HCT116 (cell line): Measurements from ENCODE around the gene RAB31. TPM values are rescaled to one million over a fixed set of nuclear protein-coding genes. Genes with fewer than 3 reads are reported as not detected.

Source experiments
- ATAC-seq: fragments of 200-7000 bp; cut with Tn5 transposase; 2 replicates; pipeline ENCODE4 v1.9.1; 2020; ENCODE audit warnings: mild to moderate bottlenecking, moderate library complexity
- BruUV-seq: library from RNA; stranded (reverse); fragments of 400-500 nt; replicated peaks from 2 replicates; lab custom pipeline; 2021; lab: Mats Ljungman, UMichigan
- CTCF ChIA-PET: fragments of 300-600 bp; sonication (Branson Sonifier 250); formaldehyde crosslinking; loops from one replicate; lab custom pipeline; 2021; ENCODE audit warnings: antibody characterized with exemption; lab: Charles Lee
- POLR2A ChIA-PET: fragments of 300-600, 350-600 bp; sonication (Branson Sonifier 250); formaldehyde crosslinking; loops from one replicate; lab custom pipeline; 2021; ENCODE audit warnings: antibody characterized with exemption; lab: Charles Lee
- RAD21 ChIA-PET, 2 experiments: fragments of 300-600 bp; sonication (Branson Sonifier 250); formaldehyde crosslinking; loops; one replicate each; lab custom pipeline; 2023; ENCODE audit warnings: low total read pairs in 2 of 2; ENCODE audit not compliant: uncharacterized antibody in 2 of 2, unreplicated experiment in 2 of 2, low non-redundant PET in 1 of 2; lab: Charles Lee
- DNase-seq: peaks from one replicate; pipeline ENCODE4 v3.0.0-alpha.2; 2010; ENCODE audit warnings: low read depth, low spot score
- H2AFZ ChIP-seq: fragments of 200-600 bp; shearing (Covaris generic), sonication (generic); 2 replicates; pipeline ENCODE4 v1.6.1; 2017; ENCODE audit warnings: low read depth, mixed run types, mixed read lengths, antibody characterized with exemption, low read length; ENCODE audit not compliant: poor library complexity, severe bottlenecking
- H3K27ac ChIP-seq: 2 replicates; pipeline ENCODE4 v1.5.1; 2012; ENCODE audit warnings: low read depth, low read length
- H3K27me3 ChIP-seq: fragments of 200-600 bp; sonication (generic); 2 replicates; pipeline ENCODE4 v1.6.1; 2016; ENCODE audit warnings: mixed run types, low read length, mixed read lengths; ENCODE audit not compliant: insufficient read depth
- H3K36me3 ChIP-seq, 2 experiments: fragments of 200-500 bp in 1 of 2; fragments of 200-600 bp in 1 of 2; sonication (Bioruptor generic) in 1 of 2; sonication (generic) in 1 of 2; 2 replicates each; pipeline versions ENCODE4 v1.5.1 to v1.6.1; 2014 to 2016; ENCODE audit warnings: low read length in 2 of 2, inconsistent platforms in 1 of 2, mixed read lengths in 1 of 2, mixed run types in 1 of 2; ENCODE audit not compliant: insufficient read depth in 2 of 2, control insufficient read depth in 1 of 2
- H3K4me1 ChIP-seq, 2 experiments: fragments of 200-600 bp in 1 of 2; sonication (generic) in 1 of 2; 2 replicates each; pipeline versions ENCODE4 v1.5.1 to v1.6.1; 2012 to 2017; ENCODE audit warnings: low read length in 2 of 2, inconsistent platforms in 1 of 2, mild to moderate bottlenecking in 1 of 2, mixed read lengths in 1 of 2, mixed run types in 1 of 2, moderate library complexity in 1 of 2; ENCODE audit not compliant: insufficient read depth in 2 of 2, control insufficient read depth in 1 of 2
- H3K4me2 ChIP-seq: fragments of 200-600 bp; sonication (generic); 2 replicates; pipeline ENCODE4 v1.6.1; 2017; ENCODE audit warnings: mixed run types, low read length, mixed read lengths
- H3K4me3 ChIP-seq, 2 experiments: fragments of 200-600 bp in 1 of 2; sonication (generic) in 1 of 2; replicated peaks in 1 of 2; 2 replicates each; pipeline ENCODE4 v1.5.1; 2011 to 2016; ENCODE audit warnings: low read length in 2 of 2, control low read depth in 1 of 2, low read depth in 1 of 2, mild to moderate bottlenecking in 1 of 2, mixed read lengths in 1 of 2, mixed run types in 1 of 2
- H3K79me2 ChIP-seq: fragments of 200-600 bp; sonication (generic); 2 replicates; pipeline ENCODE4 v1.6.1; 2017; ENCODE audit warnings: mild to moderate bottlenecking, mixed run types, low read length, moderate library complexity, mixed read lengths; ENCODE audit not compliant: insufficient read depth
- H3K9ac ChIP-seq: fragments of 200-600 bp; sonication (generic); 2 replicates; pipeline ENCODE4 v1.6.1; 2016; ENCODE audit warnings: low read length, mixed read lengths
- H3K9me2 ChIP-seq: fragments of 200-600 bp; sonication (generic), shearing (Covaris generic); 2 replicates; pipeline ENCODE4 v1.6.1; 2017; ENCODE audit warnings: mixed run types, mild to moderate bottlenecking, moderate library complexity; ENCODE audit not compliant: insufficient read depth
- H3K9me3 ChIP-seq, 2 experiments: fragments of 200-500 bp in 1 of 2; fragments of 200-600 bp in 1 of 2; sonication (Bioruptor generic) in 1 of 2; sonication (generic) in 1 of 2; 2 replicates each; pipeline ENCODE4 v1.6.1; 2014 to 2017; ENCODE audit warnings: low read length in 2 of 2, mixed read lengths in 2 of 2, inconsistent platforms in 1 of 2, low read depth in 1 of 2, mild to moderate bottlenecking in 1 of 2, mixed run types in 1 of 2, moderate library complexity in 1 of 2; ENCODE audit not compliant: control insufficient read depth in 1 of 2, insufficient read depth in 1 of 2
- H4K20me1 ChIP-seq: fragments of 200-600 bp; sonication (generic), shearing (Covaris generic); 2 replicates; pipeline ENCODE4 v1.6.1; 2017; ENCODE audit warnings: mixed run types, mild to moderate bottlenecking, moderate library complexity; ENCODE audit not compliant: insufficient read depth
- EGR1 ChIP-seq: IDR thresholded peaks from 2 replicates; pipeline ENCODE4 v1.6.1; 2012; ENCODE audit warnings: low read depth
- EZH2phosphoT487 ChIP-seq: fragments of 200-600 bp; IDR thresholded peaks from 2 replicates; pipeline ENCODE4 v1.6.1; 2018; ENCODE audit warnings: antibody characterized with exemption, borderline replicate concordance
- REST ChIP-seq: IDR thresholded peaks from 2 replicates; pipeline ENCODE4 v1.6.1; 2012; ENCODE audit warnings: low read depth
- TCF7L2 ChIP-seq: IDR thresholded peaks from 2 replicates; pipeline ENCODE4 v1.7.0; 2011; ENCODE audit warnings: borderline replicate concordance, inconsistent platforms; ENCODE audit not compliant: insufficient read depth, insufficient read length; ENCODE audit errors: extremely low read depth
- ZBTB33 ChIP-seq: IDR thresholded peaks from 2 replicates; pipeline ENCODE4 v1.6.1; 2011; ENCODE audit warnings: mild to moderate bottlenecking, low read length, moderate library complexity; ENCODE audit not compliant: insufficient replicate concordance; ENCODE audit errors: extremely low read depth
- ZNF274 ChIP-seq: fragments of 200-500 bp; sonication (Bioruptor generic); IDR thresholded peaks from 2 replicates; pipeline ENCODE4 v1.6.1; 2014; ENCODE audit warnings: mild to moderate bottlenecking, low read depth, low read length, inconsistent platforms
- intact Hi-C: fragments of 100-400 bp; cut with micrococcal nuclease; formaldehyde crosslinking; loops from 2 replicates; pipeline ENCODE4 v1.10.0; 2022
- total RNA-seq: library from RNA; stranded (reverse); gene quantifications from one replicate; pipeline ENCODE4 v1.2.1, GENCODE V29; 2021; ENCODE audit not compliant: unreplicated experiment

The RAB31 gene
- total RNA-seq, 1 experiment from 2014 or later: 46.9 TPM

GRCh38 chr18:9834551-9834950 lies 126.5 kb downstream of the RAB31 start:
- no peak overlapping the region for H3K4me3 ChIP-seq
- no peaks in the 10 kb centered on the region for H3K27me3 ChIP-seq
- H2AFZ ChIP-seq: no peak overlapping the region
- no peaks in the 10 kb centered on the region for H4K20me1 ChIP-seq
- TF ChIP-seq ZNF274 (no peak), EGR1 (no peak), TCF7L2 (no peak), ZBTB33 (no peak), REST (no peak), EZH2phosphoT487 (no peak)
- RAD21 ChIA-PET: no interaction called here
- no peak overlapping the region for H3K9ac ChIP-seq
- H3K79me2 ChIP-seq: no peaks in the 10 kb centered on the region
- DNase-seq (no peak), ATAC-seq (no peak)
- CTCF ChIA-PET: no interaction called here
- BruUV-seq: no TSS peak
- POLR2A ChIA-PET: no interaction called here
- H3K27ac ChIP-seq: no peak overlapping the region
- H3K9me3 ChIP-seq: no peaks in the 10 kb centered on the region
- no peak overlapping the region for H3K4me2 ChIP-seq
- peaks cover 35 to 42% of the 10 kb centered on the region in 2 experiments for H3K4me1 ChIP-seq
- H3K36me3 ChIP-seq: no peaks in the 10 kb centered on the region
- no peaks in the 10 kb centered on the region for H3K9me2 ChIP-seq
- intact Hi-C loops: no loop called here
